ENCODE results near the gene PCDHB8. TPM values are rescaled to one million over a fixed set of nuclear protein-coding genes. Genes with fewer than 3 reads are reported as not detected.
"Not testable (repeated sequence)": the region's sequence is repeated elsewhere in the genome, so short reads cannot be mapped to it uniquely, and the experiment has no call there.

PCDHB8 gene
- total and polyA plus RNA-seq, 7 experiments from 2014 or later, result not detected

- H3K4me1 Mint-ChIP-seq; intact Hi-C loops (cut with micrococcal nuclease); ATAC-seq; H3K9me3 ChIP-seq (ENCODE audit: control insufficient read depth in 2 of 3, low read length in 3 of 3); H3K4me1 ChIP-seq (ENCODE audit: control insufficient read depth in 2 of 2, insufficient read depth in 2 of 2, low read length in 2 of 2); H3K27ac Mint-ChIP-seq; H3K4me3 Mint-ChIP-seq; POLR2A ChIA-PET; H3K27ac ChIP-seq (ENCODE audit: low read depth, low read length); H3K36me3 ChIP-seq (ENCODE audit: control insufficient read depth in 2 of 3, insufficient read depth in 3 of 3, low read length in 3 of 3); CTCF ChIA-PET; H3K4me3 ChIP-seq (ENCODE audit: low read length); H3K27me3 ChIP-seq (ENCODE audit: control insufficient read depth in 2 of 2, insufficient read depth in 2 of 2, low read length in 2 of 2); DNase-seq: not testable (repeated sequence)
- peaks cover 0 to 13% (median 0%) of the 10 kb centered on the region in 5 donors for H3K36me3 Mint-ChIP-seq
- peaks cover 3 to 59% (median 20%) of the 10 kb centered on the region in 11 donors for H3K9me3 Mint-ChIP-seq
- peaks cover 9 to 87% (median 85%) of the 10 kb centered on the region in 5 donors for H3K27me3 Mint-ChIP-seq
Observed at GRCh38 chr5:141210281-141210680, 32.7 kb downstream of the PCDHB8 start.

- H3K4me1 Mint-ChIP-seq; H3K36me3 ChIP-seq (ENCODE audit: control insufficient read depth in 2 of 3, insufficient read depth in 3 of 3, low read length in 3 of 3); DNase-seq; H3K4me3 ChIP-seq (ENCODE audit: low read length); H3K4me3 Mint-ChIP-seq; POLR2A ChIA-PET; H3K4me1 ChIP-seq (ENCODE audit: control insufficient read depth in 2 of 2, insufficient read depth in 2 of 2, low read length in 2 of 2); CTCF ChIA-PET; H3K27ac Mint-ChIP-seq; H3K9me3 ChIP-seq (ENCODE audit: control insufficient read depth in 2 of 3, low read length in 3 of 3); ATAC-seq; H3K27ac ChIP-seq (ENCODE audit: low read depth, low read length); H3K27me3 ChIP-seq (ENCODE audit: control insufficient read depth in 2 of 2, insufficient read depth in 2 of 2, low read length in 2 of 2); intact Hi-C loops (cut with micrococcal nuclease): not testable (repeated sequence)
- Mint-ChIP-seq H3K27me3 (peaks cover 9 to 83% (median 80%) of the 10 kb centered on the region in 5 donors), H3K36me3 (peaks cover 0 to 14% (median 0%) of the 10 kb centered on the region in 5 donors), H3K9me3 (peaks cover 3 to 56% (median 22%) of the 10 kb centered on the region in 11 donors)
Observed at GRCh38 chr5:141210849-141211248, 33.3 kb downstream of the PCDHB8 start.

GRCh38 chr5:141213656-141214339 is 36.2 kb downstream of the PCDHB8 start, which contains the start of gene PCDHB13:
TSS of gene PCDHB13 (plus strand) at chr5:141213919. CDS start at chr5:141214124, 205 bp downstream.
- Mint-ChIP-seq H3K36me3 (peaks cover 0 to 22% (median 0%) of the 10 kb centered on the region in 5 donors), H3K4me3 (peak within 1 kb of the TSS in 4 of 10 donors; percentile 19 to 55 (median 33)), H3K27me3 (peaks cover 7 to 76% (median 72%) of the 10 kb centered on the region in 5 donors), H3K9me3 (peaks cover 7 to 73% (median 36%) of the 10 kb centered on the region in 11 donors)
- H3K27ac ChIP-seq (ENCODE audit: low read depth, low read length); intact Hi-C loops (cut with micrococcal nuclease); H3K27ac Mint-ChIP-seq; POLR2A ChIA-PET; H3K4me1 ChIP-seq (ENCODE audit: control insufficient read depth in 2 of 2, insufficient read depth in 2 of 2, low read length in 2 of 2); H3K4me3 ChIP-seq (ENCODE audit: low read length); H3K36me3 ChIP-seq (ENCODE audit: control insufficient read depth in 2 of 3, insufficient read depth in 3 of 3, low read length in 3 of 3); ATAC-seq; H3K27me3 ChIP-seq (ENCODE audit: control insufficient read depth in 2 of 2, insufficient read depth in 2 of 2, low read length in 2 of 2); CTCF ChIA-PET; DNase-seq; H3K4me1 Mint-ChIP-seq: not testable (repeated sequence)
- peaks cover 0 to 12% (median 0%) of the 10 kb centered on the region in 3 experiments for H3K9me3 ChIP-seq (ENCODE audit: control insufficient read depth in 2 of 3, low read length in 3 of 3)

GRCh38 chr5:141214583-141214982 is 37.0 kb downstream of the PCDHB8 start:
- H3K27ac ChIP-seq (ENCODE audit: low read depth, low read length); DNase-seq; POLR2A ChIA-PET; intact Hi-C loops (cut with micrococcal nuclease); H3K4me1 Mint-ChIP-seq; H3K27ac Mint-ChIP-seq; CTCF ChIA-PET; H3K4me3 Mint-ChIP-seq; H3K36me3 ChIP-seq (ENCODE audit: control insufficient read depth in 2 of 3, insufficient read depth in 3 of 3, low read length in 3 of 3); ATAC-seq; H3K27me3 ChIP-seq (ENCODE audit: control insufficient read depth in 2 of 2, insufficient read depth in 2 of 2, low read length in 2 of 2); H3K4me1 ChIP-seq (ENCODE audit: control insufficient read depth in 2 of 2, insufficient read depth in 2 of 2, low read length in 2 of 2); H3K4me3 ChIP-seq (ENCODE audit: low read length): not testable (repeated sequence)
- Mint-ChIP-seq H3K9me3 (peaks cover 10 to 73% (median 36%) of the 10 kb centered on the region in 11 donors), H3K36me3 (peaks cover 0 to 21% (median 0%) of the 10 kb centered on the region in 5 donors), H3K27me3 (peaks cover 7 to 73% (median 70%) of the 10 kb centered on the region in 5 donors)
- peaks cover 0 to 18% (median 0%) of the 10 kb centered on the region in 3 experiments for H3K9me3 ChIP-seq (ENCODE audit: control insufficient read depth in 2 of 3, low read length in 3 of 3)

GRCh38 chr5:141215504-141215903 is 37.9 kb downstream of the PCDHB8 start:
- CTCF ChIA-PET; DNase-seq; H3K4me3 Mint-ChIP-seq; H3K36me3 ChIP-seq (ENCODE audit: control insufficient read depth in 2 of 3, insufficient read depth in 3 of 3, low read length in 3 of 3); H3K4me3 ChIP-seq (ENCODE audit: low read length); intact Hi-C loops (cut with micrococcal nuclease); H3K4me1 Mint-ChIP-seq; H3K27ac ChIP-seq (ENCODE audit: low read depth, low read length); POLR2A ChIA-PET; H3K27me3 ChIP-seq (ENCODE audit: control insufficient read depth in 2 of 2, insufficient read depth in 2 of 2, low read length in 2 of 2); ATAC-seq; H3K4me1 ChIP-seq (ENCODE audit: control insufficient read depth in 2 of 2, insufficient read depth in 2 of 2, low read length in 2 of 2): not testable (repeated sequence)
- Mint-ChIP-seq H3K27me3 (peaks cover 2 to 77% (median 74%) of the 10 kb centered on the region in 5 donors), H3K27ac (peak overlapping the region in 1 of 9 donors; percentile 19), H3K36me3 (peaks cover 0 to 26% (median 0%) of the 10 kb centered on the region in 5 donors), H3K9me3 (peaks cover 11 to 74% (median 35%) of the 10 kb centered on the region in 11 donors)
- H3K9me3 ChIP-seq (ENCODE audit: control insufficient read depth in 2 of 3, low read length in 3 of 3), result peaks cover 0 to 19% (median 0%) of the 10 kb centered on the region in 3 experiments

- POLR2A ChIA-PET; H3K4me3 ChIP-seq (ENCODE audit: low read length); intact Hi-C loops (cut with micrococcal nuclease); H3K36me3 ChIP-seq (ENCODE audit: control insufficient read depth in 2 of 3, insufficient read depth in 3 of 3, low read length in 3 of 3); ATAC-seq; H3K27ac ChIP-seq (ENCODE audit: low read depth, low read length); H3K4me1 Mint-ChIP-seq; H3K4me3 Mint-ChIP-seq; DNase-seq; CTCF ChIA-PET; H3K4me1 ChIP-seq (ENCODE audit: control insufficient read depth in 2 of 2, insufficient read depth in 2 of 2, low read length in 2 of 2); H3K27ac Mint-ChIP-seq; H3K27me3 ChIP-seq (ENCODE audit: control insufficient read depth in 2 of 2, insufficient read depth in 2 of 2, low read length in 2 of 2): not testable (repeated sequence)
- peaks cover 2 to 77% (median 74%) of the 10 kb centered on the region in 5 donors for H3K27me3 Mint-ChIP-seq
- peaks cover 11 to 77% (median 33%) of the 10 kb centered on the region in 11 donors for H3K9me3 Mint-ChIP-seq
- H3K9me3 ChIP-seq (ENCODE audit: control insufficient read depth in 2 of 3, low read length in 3 of 3), result peaks cover 0 to 19% (median 0%) of the 10 kb centered on the region in 3 experiments
- peaks cover 0 to 29% (median 0%) of the 10 kb centered on the region in 5 donors for H3K36me3 Mint-ChIP-seq
Observed at GRCh38 chr5:141216035-141216434, 38.4 kb downstream of the PCDHB8 start.

All from naive thymus-derived CD4-positive, alpha-beta T cell (primary cell).